Activated CD4-positive, alpha-beta T cell treated with anti-CD3 and anti-CD28 coated beads, Interleukin-2, amount 10 ng/mL, durations not matched to agents 24 days and 14 days (primary cell): ENCODE results near the gene LILRA6. TPM values are rescaled to one million over a fixed set of nuclear protein-coding genes. Genes with fewer than 3 reads are reported as not detected.
"Not testable (repeated sequence)": the region's sequence is repeated elsewhere in the genome, so short reads cannot be mapped to it uniquely, and the experiment has no call there.

ENCODE experiments used
- DNase-seq: peaks from one replicate; pipeline ENCODE4 v3.0.0; 2022
- H3K27ac Mint-ChIP-seq: one replicate; pipeline ENCODE4 v1.8.0; 2022; ENCODE audit warnings: mild to moderate bottlenecking, mixed read lengths
- H3K27me3 Mint-ChIP-seq: one replicate; pipeline ENCODE4 v1.8.0; 2022; ENCODE audit warnings: mixed read lengths
- H3K36me3 Mint-ChIP-seq: one replicate; pipeline ENCODE4 v1.8.0; 2022; ENCODE audit warnings: low read depth, mild to moderate bottlenecking, mixed read lengths
- H3K4me1 Mint-ChIP-seq: one replicate; pipeline ENCODE4 v1.8.0; 2021; ENCODE audit warnings: mixed read lengths
- H3K4me3 Mint-ChIP-seq: one replicate; pipeline ENCODE4 v1.8.0; 2022; ENCODE audit warnings: mild to moderate bottlenecking, moderate library complexity, mixed read lengths
- H3K9me3 Mint-ChIP-seq: one replicate; pipeline ENCODE4 v1.8.0; 2021; ENCODE audit warnings: mixed read lengths
- intact Hi-C: fragments of 100-400 bp; cut with micrococcal nuclease; formaldehyde crosslinking; loops from one replicate; pipeline ENCODE4 v1.15.1; 2023
- total RNA-seq: library from RNA; stranded (reverse); gene quantifications from 2 replicates; pipeline ENCODE4 v1.2.3, GENCODE V29; 2022

The LILRA6 gene
- total RNA-seq, result 0.09 TPM in 1 of 2 replicates, not detected in the other

GRCh38 chr19:54242646-54243045 is at the start of gene LILRA6:
TSS of gene LILRA6 (minus strand) at chr19:54242790.
- H3K36me3 Mint-ChIP-seq, H3K27me3 Mint-ChIP-seq, H3K9me3 Mint-ChIP-seq, DNase-seq, H3K4me1 Mint-ChIP-seq, H3K27ac Mint-ChIP-seq, H3K4me3 Mint-ChIP-seq, intact Hi-C loops: not testable (repeated sequence)

- H3K9me3 Mint-ChIP-seq, DNase-seq, H3K36me3 Mint-ChIP-seq, H3K4me3 Mint-ChIP-seq, intact Hi-C loops, H3K4me1 Mint-ChIP-seq, H3K27ac Mint-ChIP-seq: not testable (repeated sequence)
- H3K27me3 Mint-ChIP-seq, result peaks cover 23% of the 10 kb centered on the region
Measured at GRCh38 chr19:54289160-54289559, 46.6 kb upstream of the LILRA6 start.

- no peak for DNase-seq
- intact Hi-C loops, result no loop called here
- Mint-ChIP-seq H3K27ac (no peak overlapping the region), H3K36me3 (no peaks in the 10 kb centered on the region), H3K27me3 (peaks cover 29% of the 10 kb centered on the region), H3K4me1 (peaks cover 3% of the 10 kb centered on the region), H3K9me3 (no peaks in the 10 kb centered on the region), H3K4me3 (no peak overlapping the region)
Measured at GRCh38 chr19:54287456-54287855, 44.9 kb upstream of the LILRA6 start.

GRCh38 chr19:54286283-54286682 is 43.7 kb upstream of the LILRA6 start:
- intact Hi-C loops, H3K4me1 Mint-ChIP-seq, H3K27ac Mint-ChIP-seq, H3K9me3 Mint-ChIP-seq, H3K4me3 Mint-ChIP-seq, DNase-seq, H3K36me3 Mint-ChIP-seq: not testable (repeated sequence)
- peaks cover 36% of the 10 kb centered on the region for H3K27me3 Mint-ChIP-seq

- intact Hi-C loops, H3K27ac Mint-ChIP-seq, H3K36me3 Mint-ChIP-seq: not testable (repeated sequence)
Measured at GRCh38 chr19:54285427-54286056, 43.0 kb upstream of the LILRA6 start.

GRCh38 chr19:54282686-54283470 is 40.3 kb upstream of the LILRA6 start:
- peaks cover 35% of the 10 kb centered on the region for H3K27me3 Mint-ChIP-seq
- H3K9me3 Mint-ChIP-seq, result no peaks in the 10 kb centered on the region
- no peak for DNase-seq
- H3K36me3 Mint-ChIP-seq, result no peaks in the 10 kb centered on the region
- H3K27ac Mint-ChIP-seq, result no peak overlapping the region
- intact Hi-C loops, result no loop called here
- H3K4me3 Mint-ChIP-seq, result no peak overlapping the region
- H3K4me1 Mint-ChIP-seq, result peaks cover 3% of the 10 kb centered on the region

More at GRCh38 chr19:54285427-54286056, 43.0 kb upstream of the LILRA6 start:
- DNase-seq, H3K9me3 Mint-ChIP-seq, H3K4me3 Mint-ChIP-seq, H3K4me1 Mint-ChIP-seq: not testable (repeated sequence)
- H3K27me3 Mint-ChIP-seq, result peaks cover 42% of the 10 kb centered on the region

- H3K27ac Mint-ChIP-seq, H3K9me3 Mint-ChIP-seq, H3K4me1 Mint-ChIP-seq, intact Hi-C loops, H3K36me3 Mint-ChIP-seq, DNase-seq, H3K4me3 Mint-ChIP-seq: not testable (repeated sequence)
- H3K27me3 Mint-ChIP-seq, result peaks cover 28% of the 10 kb centered on the region
Measured at GRCh38 chr19:54281729-54282075, 39.1 kb upstream of the LILRA6 start.

- Mint-ChIP-seq H3K27me3 (peaks cover 28% of the 10 kb centered on the region), H3K9me3 (no peaks in the 10 kb centered on the region), H3K36me3 (no peaks in the 10 kb centered on the region), H3K27ac (no peak within 1 kb of the TSS), H3K4me3 (no peak within 1 kb of the TSS), H3K4me1 (peaks cover 3% of the 10 kb centered on the region)
- intact Hi-C loops, result no loop called here
- no peak for DNase-seq
Measured at GRCh38 chr19:54281007-54281728, 38.6 kb upstream of the LILRA6 start, which contains the start of gene LILRB2. TSS of gene LILRB2 (minus strand) at chr19:54281110. CDS start at chr19:54280496, 614 bp downstream.

GRCh38 chr19:54280441-54280840 is 37.9 kb upstream of the LILRA6 start:
- H3K4me3 Mint-ChIP-seq, H3K9me3 Mint-ChIP-seq, H3K4me1 Mint-ChIP-seq, DNase-seq, H3K36me3 Mint-ChIP-seq, intact Hi-C loops, H3K27ac Mint-ChIP-seq: not testable (repeated sequence)
- H3K27me3 Mint-ChIP-seq, result peaks cover 28% of the 10 kb centered on the region

GRCh38 chr19:54280025-54280424 is 37.4 kb upstream of the LILRA6 start:
- H3K36me3 Mint-ChIP-seq, intact Hi-C loops, H3K4me1 Mint-ChIP-seq, H3K27ac Mint-ChIP-seq, DNase-seq, H3K4me3 Mint-ChIP-seq, H3K9me3 Mint-ChIP-seq: not testable (repeated sequence)
- peaks cover 28% of the 10 kb centered on the region for H3K27me3 Mint-ChIP-seq

GRCh38 chr19:54279406-54279962 is 36.9 kb upstream of the LILRA6 start:
- Mint-ChIP-seq H3K4me1 (peaks cover 3% of the 10 kb centered on the region), H3K36me3 (no peaks in the 10 kb centered on the region), H3K4me3 (no peak overlapping the region), H3K9me3 (no peaks in the 10 kb centered on the region), H3K27ac (no peak overlapping the region), H3K27me3 (peaks cover 24% of the 10 kb centered on the region)
- DNase-seq, result no peak
- intact Hi-C loops, result no loop called here

- H3K4me1 Mint-ChIP-seq, DNase-seq, H3K9me3 Mint-ChIP-seq, H3K36me3 Mint-ChIP-seq, intact Hi-C loops, H3K4me3 Mint-ChIP-seq, H3K27ac Mint-ChIP-seq: not testable (repeated sequence)
- H3K27me3 Mint-ChIP-seq, result peaks cover 21% of the 10 kb centered on the region
Measured at GRCh38 chr19:54278571-54279195, 36.1 kb upstream of the LILRA6 start.

- H3K27me3 Mint-ChIP-seq, result peaks cover 21% of the 10 kb centered on the region
- H3K4me1 Mint-ChIP-seq, H3K36me3 Mint-ChIP-seq, intact Hi-C loops, DNase-seq, H3K27ac Mint-ChIP-seq, H3K4me3 Mint-ChIP-seq, H3K9me3 Mint-ChIP-seq: not testable (repeated sequence)
Measured at GRCh38 chr19:54278056-54278455, 35.5 kb upstream of the LILRA6 start.
